Transverse colon (tissue), 4 donors: Measurements from ENCODE around the gene COL23A1. TPM values are rescaled to one million over a fixed set of nuclear protein-coding genes. Genes with fewer than 3 reads are reported as not detected.

Experiments
- DNase-seq: peaks from one replicate; pipeline ENCODE4 v3.0.0-alpha.2; 2019
- H3K27ac ChIP-seq, 4 donors: fragments of 200-600 bp; sonication (generic); 2 replicates each; pipeline ENCODE4 v1.5.1; 2016 to 2018; ENCODE audit warnings: inconsistent platforms in 4 of 4
- H3K27me3 ChIP-seq: fragments of 200-600 bp; sonication (generic); 2 replicates; pipeline ENCODE4 v1.5.1; 2017; ENCODE audit warnings: inconsistent platforms
- H3K36me3 ChIP-seq, 4 donors: fragments of 200-600 bp; sonication (generic); 2 replicates each; pipeline ENCODE4 v1.5.1; 2017 to 2019; ENCODE audit warnings: inconsistent platforms in 4 of 4
- H3K4me1 ChIP-seq, 4 donors: fragments of 200-600 bp; sonication (generic); 2 replicates each; pipeline ENCODE4 v1.5.1; 2017 to 2020; ENCODE audit warnings: inconsistent platforms in 4 of 4
- H3K4me3 ChIP-seq, 4 donors: fragments of 200-600 bp; sonication (generic); 1 replicate in 1 of 4; 2 replicates in 3 of 4; pipeline versions ENCODE4 v1.5.1 to v1.6.1; 2017 to 2019; ENCODE audit warnings: inconsistent platforms in 4 of 4
- H3K9me3 ChIP-seq, 2 donors: fragments of 200-600 bp; sonication (generic); 2 replicates each; pipeline ENCODE4 v1.5.1; 2017 to 2019; ENCODE audit warnings: inconsistent platforms in 2 of 2
- CTCF ChIP-seq, 5 experiments: fragments of 200-600 bp in 3 of 5; fragments of 450-650 bp in 2 of 5; sonication (generic) in 3 of 5; IDR thresholded peaks; 1 replicate in 2 of 5; 2 replicates in 3 of 5; pipeline ENCODE4 v1.5.1; 2016 to 2017; ENCODE audit warnings: antibody characterized with exemption in 5 of 5, inconsistent platforms in 3 of 5, mild to moderate bottlenecking in 2 of 5, moderate library complexity in 1 of 5
- EP300 ChIP-seq: sonication (generic); formaldehyde crosslinking; IDR thresholded peaks from one replicate; pipeline ENCODE4 v1.6.1; 2017; ENCODE audit warnings: antibody characterized with exemption, low read depth
- POLR2A ChIP-seq: fragments of 450-650 bp; IDR thresholded peaks from one replicate; pipeline ENCODE4 v1.6.1; 2016; ENCODE audit warnings: antibody characterized with exemption, mild to moderate bottlenecking, moderate library complexity
- POLR2AphosphoS5 ChIP-seq, 3 donors: sonication (generic); formaldehyde crosslinking; IDR thresholded peaks; one replicate each; pipeline ENCODE4 v1.6.1; 2016; ENCODE audit warnings: antibody characterized with exemption in 3 of 3
- WGBS, 2 donors: methylation state at CpG; one replicate each; pipeline ENCODE4 v1.1.5; 2018; ENCODE audit warnings: low coverage in 1 of 2; 5-methylcytosine and 5-hydroxymethylcytosine counted together
- in situ Hi-C, 4 donors: fragments of 200-750 bp; cut with MboI; loops; one replicate each; pipeline versions ENCODE4 v1.15.0 to v1.15.1; 2017; ENCODE audit warnings: low sequenced_read_pairs in 3 of 4, low pct_ligation_motif_present in 1 of 4, low pct_unique_long_range_greater_than_20kb in 1 of 4
- intact Hi-C: fragments of 100-400 bp; cut with DNase I; formaldehyde crosslinking; loops from one replicate; pipeline ENCODE4 v1.15.1; 2023; ENCODE audit warnings: low total_unique reads
- total RNA-seq, 4 donors: library from RNA; depleted of rRNA; stranded (reverse); fragments of >200 nt; gene quantifications; one replicate each; pipeline ENCODE4 v1.1.0, GENCODE V29; 2016

The COL23A1 gene
- total RNA-seq, 4 donors from 2014 or later: 0.14 to 2.2 (median 1.4) TPM; not detected in 1

- H3K36me3 ChIP-seq: no peaks in the 10 kb centered on the region
- H3K9me3 ChIP-seq: no peaks in the 10 kb centered on the region
- TF ChIP-seq CTCF (IDR thresholded peaks at IDR 0.05) (no peak), POLR2AphosphoS5 (IDR thresholded peaks at IDR 0.05) (no peak), EP300 (no peak), POLR2A (no peak)
- H3K27ac ChIP-seq: no peak overlapping the region
- in situ Hi-C loops: no loop called here
- no peaks in the 10 kb centered on the region for H3K4me1 ChIP-seq
- no peak overlapping the region for H3K4me3 ChIP-seq
- DNase-seq: no peak
- intact Hi-C loops: loop anchor here (5.0 kb wide), 1 partner anchor 893 kb away; no protein-coding TSS in a partner anchor
- no peaks in the 10 kb centered on the region for H3K27me3 ChIP-seq
- 93% methylated on average over 17 of the region's 17 CpGs; no CpG with 5 or more reads in 1 of the 2 donors for WGBS, 2 donors
Observed at GRCh38 chr5:178310130-178310865, 279.9 kb downstream of the COL23A1 start.

GRCh38 chr5:178309271-178310013, 280.8 kb downstream of the COL23A1 start:
- Histone ChIP-seq H3K27me3 (no peaks in the 10 kb centered on the region), H3K4me3 (no peak overlapping the region), H3K4me1 (no peaks in the 10 kb centered on the region), H3K9me3 (no peaks in the 10 kb centered on the region), H3K27ac (no peak overlapping the region), H3K36me3 (no peaks in the 10 kb centered on the region)
- intact Hi-C loops (loop anchor here (5.0 kb wide), 1 partner anchor 892 kb away; no protein-coding TSS in a partner anchor), in situ Hi-C loops (no loop called here)
- DNase-seq: no peak
- 80% methylated on average over 16 of the region's 18 CpGs; no CpG with 5 or more reads in 1 of the 2 donors for WGBS, 2 donors
- TF ChIP-seq CTCF (IDR thresholded peaks at IDR 0.05) (no peak), POLR2A (no peak), EP300 (no peak), POLR2AphosphoS5 (IDR thresholded peaks at IDR 0.05) (no peak)

- intact Hi-C loops (no loop called here), in situ Hi-C loops (no loop called here)
- 91% methylated on average over 14 of the region's 18 CpGs; no CpG with 5 or more reads in 1 of the 2 donors for WGBS, 2 donors
Observed at GRCh38 chr5:178308541-178309092, 281.6 kb downstream of the COL23A1 start.

More at GRCh38 chr5:178308541-178309092, 281.6 kb downstream of the COL23A1 start:
- Histone ChIP-seq H3K4me1 (no peaks in the 10 kb centered on the region), H3K36me3 (no peaks in the 10 kb centered on the region), H3K27me3 (no peaks in the 10 kb centered on the region), H3K27ac (no peak overlapping the region), H3K9me3 (no peaks in the 10 kb centered on the region), H3K4me3 (no peak overlapping the region)
- TF ChIP-seq POLR2AphosphoS5 (IDR thresholded peaks at IDR 0.05): no peak
- TF ChIP-seq EP300: no peak
- TF ChIP-seq CTCF (IDR thresholded peaks at IDR 0.05): no peak
- DNase-seq: no peak
